A549 (cell line): Measurements from ENCODE around the gene NBPF20. TPM values are rescaled to one million over a fixed set of nuclear protein-coding genes. Genes with fewer than 3 reads are reported as not detected.
"Not testable (repeated sequence)": the region's sequence is repeated elsewhere in the genome, so short reads cannot be mapped to it uniquely, and the experiment has no call there.

ENCODE experiments used
- ATAC-seq, 2 experiments: fragments of 200-7000 bp in 1 of 2; fragments of >200 bp in 1 of 2; cut with Nextera tagmentation in 1 of 2; cut with Tn5 transposase in 1 of 2; 3 replicates each; pipeline versions ENCODE4 v1.8.0 to v1.9.1; 2018 to 2020; ENCODE audit warnings: mild to moderate bottlenecking in 1 of 2, moderate library complexity in 1 of 2
- CTCF ChIA-PET: fragments of 300-600 bp; sonication (Branson Sonifier 250); formaldehyde crosslinking; extraction: SDS; loops from one replicate; lab custom pipeline; 2021; ENCODE audit warnings: antibody characterized with exemption, inconsistent platforms; lab: Yijun Ruan, JAX
- POLR2A ChIA-PET: fragments of 350-600 bp; formaldehyde crosslinking; extraction: SDS; loops from one replicate; lab custom pipeline; 2021; ENCODE audit warnings: antibody characterized with exemption, inconsistent platforms; lab: Yijun Ruan, JAX
- DNase-seq, 2 experiments: peaks; one replicate each; pipeline versions ENCODE4 v3.0.0 to v3.0.0-alpha.2; 2011 to 2016; ENCODE audit warnings: low read depth in 1 of 2, low spot score in 1 of 2
- FAIRE-seq: peaks from 2 replicates; lab custom pipeline; 2011; peaks lifted over from hg19 to GRCh38; lab: Jason Lieb, UNC
- H3K27ac ChIP-seq, 2 experiments: fragments of >200 bp; sonication (Bioruptor Twin); formaldehyde crosslinking; 3 replicates each; pipeline ENCODE4 v1.5.1; 2016 to 2017
- H3K4me1 ChIP-seq: fragments of >200 bp; sonication (Bioruptor Twin); formaldehyde crosslinking; 3 replicates; pipeline ENCODE4 v1.6.1; 2016
- H3K4me2 ChIP-seq: fragments of >200 bp; sonication (Bioruptor Twin); formaldehyde crosslinking; 3 replicates; pipeline ENCODE4 v1.6.1; 2016
- H3K4me3 ChIP-seq: fragments of >200 bp; sonication (Bioruptor Twin); formaldehyde crosslinking; 3 replicates; pipeline ENCODE4 v1.5.1; 2016
- H3K9me3 ChIP-seq: fragments of >200 bp; sonication (Bioruptor Twin); formaldehyde crosslinking; 3 replicates; pipeline ENCODE4 v1.6.1; 2016
- CEBPB ChIP-seq, 2 experiments: fragments of >200 bp in 1 of 2; sonication (Bioruptor Twin) in 1 of 2; formaldehyde crosslinking in 1 of 2; IDR thresholded peaks; 2 replicates each; pipeline ENCODE4 v1.6.1; 2012 to 2016
- CHD2 ChIP-seq: fragments of 150-350 bp; IDR thresholded peaks from 2 replicates; pipeline ENCODE4 v1.6.1; 2014; ENCODE audit warnings: low read length; ENCODE audit not compliant: partially characterized antibody
- FOSB ChIP-seq: fragments of 250-450 bp; sonication (Bioruptor Pico); IDR thresholded peaks from 2 replicates; pipeline ENCODE4 v1.5.0; 2020; ENCODE audit warnings: mild to moderate bottlenecking, moderate library complexity
- GATA3 ChIP-seq: IDR thresholded peaks from 2 replicates; pipeline ENCODE4 v1.6.1; 2012; ENCODE audit warnings: borderline replicate concordance
- HOXA7 ChIP-seq: fragments of 250-450 bp; sonication (Bioruptor Pico); IDR thresholded peaks from 2 replicates; pipeline ENCODE4 v1.5.0; 2020; ENCODE audit warnings: mild to moderate bottlenecking, moderate library complexity
- JUN ChIP-seq, 2 experiments: fragments of >200 bp; sonication (Bioruptor Twin); formaldehyde crosslinking; IDR thresholded peaks; 2 replicates in 1 of 2; 3 replicates in 1 of 2; pipeline ENCODE4 v1.6.1; 2016 to 2017
- MAFK ChIP-seq: fragments of 450-650 bp; IDR thresholded peaks from 2 replicates; pipeline ENCODE4 v1.6.1; 2014; ENCODE audit not compliant: partially characterized antibody
- MAZ ChIP-seq: fragments of 150-350 bp; IDR thresholded peaks from 2 replicates; pipeline ENCODE4 v1.6.1; 2014; ENCODE audit warnings: antibody characterized with exemption, low read depth, low read length, borderline replicate concordance
- POLR2A ChIP-seq: IDR thresholded peaks from 2 replicates; pipeline ENCODE4 v1.6.1; 2012; ENCODE audit warnings: mild to moderate bottlenecking, low read length
- RARB ChIP-seq: fragments of 250-450 bp; sonication (Bioruptor Pico); IDR thresholded peaks from 2 replicates; pipeline ENCODE4 v1.8.0; 2021; ENCODE audit warnings: mild to moderate bottlenecking, moderate library complexity
- TFCP2L1 ChIP-seq: fragments of 250-450 bp; sonication (Bioruptor Pico); IDR thresholded peaks from 2 replicates; pipeline ENCODE4 v1.5.0; 2021; ENCODE audit warnings: mild to moderate bottlenecking
- TP53 ChIP-seq: fragments of 250-450 bp; sonication (Bioruptor Pico); IDR thresholded peaks from 2 replicates; pipeline ENCODE4 v1.5.0; 2021; ENCODE audit warnings: mild to moderate bottlenecking, moderate library complexity
- WGBS: methylation state at CpG from one replicate; pipeline ENCODE4 v1.1.6; 2017; ENCODE audit errors: missing lambda C conversion rate; 5-methylcytosine and 5-hydroxymethylcytosine counted together
- polyA plus RNA-seq, 4 experiments: library from polyadenylated mRNA; depleted of rRNA in 3 of 4; stranded (reverse); fragments of >200 nt; fragmentation: RNase III in 1 of 4; extraction: RNeasy Plus Mini Kit Qiagen cat#74134 plus additional on column Dnase treatment in 1 of 4; gene quantifications; 2 replicates in 3 of 4; 3 replicates in 1 of 4; pipeline ENCODE4 v1.2.3, GENCODE V29; 2011 to 2017
- TF ChIP-seq, protein P1 (sequence below): fragments of >200 bp; sonication (Bioruptor Twin); formaldehyde crosslinking; IDR thresholded peaks from 3 replicates; pipeline ENCODE4 v1.6.1; 2016
- TF ChIP-seq, protein P2 (sequence below): IDR thresholded peaks from 2 replicates; pipeline ENCODE4 v1.6.1; 2012
- TF ChIP-seq, protein P3 (sequence below): fragments of 200-600 bp; sonication (generic); IDR thresholded peaks from 2 replicates; pipeline ENCODE4 v1.6.1; 2016; ENCODE audit warnings: antibody characterized with exemption, mild to moderate bottlenecking, moderate library complexity

NBPF20 gene
- polyA plus RNA-seq, 2 of the 4 experiments (the other 2 are of a cell fraction) = 1.6 to 5.1 TPM

DNA sequence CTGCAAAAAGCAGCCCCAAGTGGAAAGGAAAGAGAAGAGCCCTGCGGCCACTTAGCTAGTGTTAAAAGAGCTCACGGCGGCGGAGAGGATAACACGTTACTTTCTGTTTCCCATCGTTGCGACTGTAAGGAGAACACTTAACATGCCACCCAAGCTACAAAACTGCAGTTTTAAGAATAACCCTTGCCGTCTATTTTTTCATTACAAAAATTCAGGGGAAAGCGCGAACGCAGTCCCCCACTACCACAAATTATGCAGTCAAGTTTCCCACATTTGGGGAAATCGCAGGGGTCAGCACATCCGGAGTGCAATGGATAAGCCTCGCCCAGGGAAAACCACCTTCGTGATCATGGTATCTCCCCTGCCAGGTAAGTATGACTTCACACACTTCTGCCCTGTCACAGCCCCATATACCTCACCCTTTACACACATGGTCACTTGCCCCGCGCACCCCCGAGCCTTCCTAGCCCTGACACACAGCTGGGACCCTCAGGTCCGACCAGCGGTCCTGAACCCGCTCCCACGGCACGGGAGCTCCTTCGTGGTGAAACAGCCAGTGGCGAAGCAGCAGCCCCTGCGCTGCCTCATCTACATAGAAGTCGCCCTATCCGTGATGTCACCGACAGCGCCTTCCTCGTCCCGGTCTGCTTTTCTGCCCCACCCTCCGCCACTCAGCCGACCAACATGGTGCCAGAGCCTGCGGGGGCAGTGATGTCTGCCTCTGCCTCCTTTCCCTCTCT, 40.2 kb upstream of the NBPF20 start:
- CTCF ChIA-PET, FAIRE-seq, H3K9me3 ChIP-seq, H3K4me1 ChIP-seq: not testable (repeated sequence)
- under 1% methylated on average over 18 of the region's 35 CpGs for WGBS
- H3K4me2 ChIP-seq = peak overlapping the region; percentile 46
- DNase-seq (peak; percentile 33 to 97), ATAC-seq (peak; percentile 90 to 92)
- H3K27ac ChIP-seq = peak overlapping the region; percentile 76 to 81
- POLR2A ChIA-PET = interaction anchor here (0.6 to 0.9 kb wide), 5 partner anchors 40 to 543 kb away, joined by 3 to 14 read pairs (median 3); partner anchors contain the start of genes NBPF20, PIAS3, POLR3C and RNF115
- TF ChIP-seq MAFK (peak; percentile 78), TFCP2L1 (CRISPR knock-in tag) (peak; percentile 96), RARB (CRISPR knock-in tag) (peak; percentile 98), HOXA7 (peak; percentile 99), TP53 (CRISPR knock-in tag) (peak; percentile 94), POLR2A (peak; percentile 87), CHD2 (peak; percentile 48), FOSB (CRISPR knock-in tag) (peak; percentile 99), GATA3 (peak; percentile 62), MAZ (peak; percentile 82; the same call in 1 of the 2 replicates), CEBPB (IDR thresholded peaks at IDR 0.05) (peak in 1 of 2 experiments; percentile 73; a peak in 2 of 4 replicates), JUN (IDR thresholded peaks at IDR 0.05) (peak; percentile 99 to 100)
- TF ChIP-seq, protein P1, sequence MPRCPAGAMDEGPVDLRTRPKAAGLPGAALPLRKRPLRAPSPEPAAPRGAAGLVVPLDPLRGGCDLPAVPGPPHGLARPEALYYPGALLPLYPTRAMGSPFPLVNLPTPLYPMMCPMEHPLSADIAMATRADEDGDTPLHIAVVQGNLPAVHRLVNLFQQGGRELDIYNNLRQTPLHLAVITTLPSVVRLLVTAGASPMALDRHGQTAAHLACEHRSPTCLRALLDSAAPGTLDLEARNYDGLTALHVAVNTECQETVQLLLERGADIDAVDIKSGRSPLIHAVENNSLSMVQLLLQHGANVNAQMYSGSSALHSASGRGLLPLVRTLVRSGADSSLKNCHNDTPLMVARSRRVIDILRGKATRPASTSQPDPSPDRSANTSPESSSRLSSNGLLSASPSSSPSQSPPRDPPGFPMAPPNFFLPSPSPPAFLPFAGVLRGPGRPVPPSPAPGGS = peak; percentile 100
- TF ChIP-seq, protein P2, sequence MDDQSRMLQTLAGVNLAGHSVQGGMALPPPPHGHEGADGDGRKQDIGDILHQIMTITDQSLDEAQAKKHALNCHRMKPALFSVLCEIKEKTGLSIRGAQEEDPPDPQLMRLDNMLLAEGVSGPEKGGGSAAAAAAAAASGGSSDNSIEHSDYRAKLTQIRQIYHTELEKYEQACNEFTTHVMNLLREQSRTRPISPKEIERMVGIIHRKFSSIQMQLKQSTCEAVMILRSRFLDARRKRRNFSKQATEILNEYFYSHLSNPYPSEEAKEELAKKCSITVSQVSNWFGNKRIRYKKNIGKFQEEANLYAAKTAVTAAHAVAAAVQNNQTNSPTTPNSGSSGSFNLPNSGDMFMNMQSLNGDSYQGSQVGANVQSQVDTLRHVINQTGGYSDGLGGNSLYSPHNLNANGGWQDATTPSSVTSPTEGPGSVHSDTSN = peak; percentile 91
- TF ChIP-seq, protein P3, sequence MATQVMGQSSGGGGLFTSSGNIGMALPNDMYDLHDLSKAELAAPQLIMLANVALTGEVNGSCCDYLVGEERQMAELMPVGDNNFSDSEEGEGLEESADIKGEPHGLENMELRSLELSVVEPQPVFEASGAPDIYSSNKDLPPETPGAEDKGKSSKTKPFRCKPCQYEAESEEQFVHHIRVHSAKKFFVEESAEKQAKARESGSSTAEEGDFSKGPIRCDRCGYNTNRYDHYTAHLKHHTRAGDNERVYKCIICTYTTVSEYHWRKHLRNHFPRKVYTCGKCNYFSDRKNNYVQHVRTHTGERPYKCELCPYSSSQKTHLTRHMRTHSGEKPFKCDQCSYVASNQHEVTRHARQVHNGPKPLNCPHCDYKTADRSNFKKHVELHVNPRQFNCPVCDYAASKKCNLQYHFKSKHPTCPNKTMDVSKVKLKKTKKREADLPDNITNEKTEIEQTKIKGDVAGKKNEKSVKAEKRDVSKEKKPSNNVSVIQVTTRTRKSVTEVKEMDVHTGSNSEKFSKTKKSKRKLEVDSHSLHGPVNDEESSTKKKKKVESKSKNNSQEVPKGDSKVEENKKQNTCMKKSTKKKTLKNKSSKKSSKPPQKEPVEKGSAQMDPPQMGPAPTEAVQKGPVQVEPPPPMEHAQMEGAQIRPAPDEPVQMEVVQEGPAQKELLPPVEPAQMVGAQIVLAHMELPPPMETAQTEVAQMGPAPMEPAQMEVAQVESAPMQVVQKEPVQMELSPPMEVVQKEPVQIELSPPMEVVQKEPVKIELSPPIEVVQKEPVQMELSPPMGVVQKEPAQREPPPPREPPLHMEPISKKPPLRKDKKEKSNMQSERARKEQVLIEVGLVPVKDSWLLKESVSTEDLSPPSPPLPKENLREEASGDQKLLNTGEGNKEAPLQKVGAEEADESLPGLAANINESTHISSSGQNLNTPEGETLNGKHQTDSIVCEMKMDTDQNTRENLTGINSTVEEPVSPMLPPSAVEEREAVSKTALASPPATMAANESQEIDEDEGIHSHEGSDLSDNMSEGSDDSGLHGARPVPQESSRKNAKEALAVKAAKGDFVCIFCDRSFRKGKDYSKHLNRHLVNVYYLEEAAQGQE = peak; percentile 77
- peak overlapping the region; percentile 18; the same call in 1 of the 3 replicates for H3K4me3 ChIP-seq

DNA sequence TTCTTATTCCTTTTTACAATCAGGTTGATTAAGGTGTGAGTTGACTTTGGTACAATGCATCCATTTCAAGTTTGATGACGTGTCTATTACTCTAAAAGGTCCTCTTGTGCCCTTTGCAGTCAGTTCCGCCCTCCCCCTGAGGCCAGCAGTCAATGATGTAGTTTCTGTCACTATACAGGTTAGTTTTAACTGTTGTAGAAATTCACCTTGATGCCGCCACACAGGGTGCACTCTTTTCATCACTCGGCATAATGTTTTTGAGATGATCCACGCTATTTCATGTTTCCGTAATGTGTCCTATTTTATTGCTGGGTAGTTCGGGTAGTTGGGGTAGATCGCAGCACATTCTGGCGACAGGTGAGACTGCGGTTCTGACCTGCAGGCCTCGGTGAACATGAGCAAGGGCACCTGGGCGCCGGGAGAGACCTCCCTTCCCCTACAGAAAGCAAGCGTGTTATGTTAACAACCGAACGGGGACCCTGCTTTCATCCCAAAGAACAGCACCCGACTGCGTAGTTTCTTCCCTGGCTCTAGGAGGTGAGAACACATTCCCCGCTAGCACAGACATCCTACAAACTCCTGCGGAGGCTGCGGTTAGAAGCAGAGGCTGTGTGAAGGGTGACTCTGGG, 39.4 kb upstream of the NBPF20 start:
- peak; percentile 10 to 21 for ATAC-seq
- WGBS = 9% methylated on average over 6 of the region's 21 CpGs
- POLR2A ChIA-PET = interaction anchor here (0.6 to 0.9 kb wide), 5 partner anchors 40 to 544 kb away, joined by 3 to 14 read pairs (median 3); partner anchors contain the start of genes NBPF20, PIAS3, POLR3C and RNF115
- FAIRE-seq, CTCF ChIA-PET, DNase-seq, H3K4me1 ChIP-seq, H3K9me3 ChIP-seq: not testable (repeated sequence)
- peak overlapping the region; percentile 31; the same call in 2 of the 3 replicates for H3K4me3 ChIP-seq
- peak overlapping the region in 1 of 2 experiments; percentile 81; a peak in 3 of 6 replicates for H3K27ac ChIP-seq
- H3K4me2 ChIP-seq = peak overlapping the region; percentile 67

DNA sequence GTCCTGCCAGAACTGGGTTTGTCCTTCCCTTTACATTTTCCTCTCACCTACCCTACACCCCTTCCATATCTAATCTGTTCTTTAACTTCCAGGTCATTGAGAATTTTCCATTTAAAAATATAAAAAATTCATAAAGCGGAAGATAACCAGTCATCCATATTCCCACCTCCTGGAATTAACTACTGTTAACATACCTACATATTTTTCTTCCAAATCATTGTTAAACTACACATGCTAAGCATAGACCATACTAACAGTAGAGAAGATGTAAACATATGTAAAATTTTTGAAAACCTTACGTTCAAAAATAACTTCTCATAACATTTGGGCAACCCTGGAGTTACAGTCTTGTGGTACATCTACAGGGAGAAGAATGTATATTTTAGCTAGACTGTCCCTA, 38.6 kb upstream of the NBPF20 start:
- H3K4me1 ChIP-seq, CTCF ChIA-PET, ATAC-seq, H3K4me3 ChIP-seq, DNase-seq, FAIRE-seq, H3K27ac ChIP-seq, POLR2A ChIA-PET, H3K9me3 ChIP-seq: not testable (repeated sequence)
- peak overlapping the region; percentile 67; the same call in 2 of the 3 replicates for H3K4me2 ChIP-seq
- 81% methylated on average over 2 of the region's 2 CpGs for WGBS

DNA sequence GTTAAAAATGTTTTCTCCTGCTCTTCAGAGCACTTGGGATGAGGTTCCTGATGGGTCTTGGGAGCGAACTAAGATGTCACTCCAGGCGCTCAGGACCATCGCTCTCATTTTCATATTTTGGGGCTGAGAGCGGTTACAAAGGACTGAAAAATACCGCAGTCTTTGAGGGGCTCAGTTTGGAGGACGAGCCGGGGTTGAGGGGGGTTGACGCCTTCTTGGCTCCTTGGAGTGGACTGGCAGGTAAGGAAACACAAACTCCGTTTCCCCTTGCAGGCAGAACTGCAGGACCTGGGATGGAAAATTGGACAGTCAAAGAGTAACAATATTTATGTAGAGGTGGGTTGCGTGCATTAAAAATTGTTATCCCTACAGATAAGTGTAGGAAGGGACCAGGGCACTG, 35.3 kb upstream of the NBPF20 start:
- H3K9me3 ChIP-seq, FAIRE-seq, ATAC-seq, DNase-seq, CTCF ChIA-PET, H3K4me1 ChIP-seq, POLR2A ChIA-PET: not testable (repeated sequence)
- Histone ChIP-seq H3K4me2 (peak overlapping the region; percentile 67), H3K27ac (peak overlapping the region in 1 of 2 experiments; percentile 77; a peak in 3 of 6 replicates), H3K4me3 (peak overlapping the region; percentile 46; the same call in 2 of the 3 replicates)
- WGBS = 97% methylated on average over 9 of the region's 10 CpGs

DNA sequence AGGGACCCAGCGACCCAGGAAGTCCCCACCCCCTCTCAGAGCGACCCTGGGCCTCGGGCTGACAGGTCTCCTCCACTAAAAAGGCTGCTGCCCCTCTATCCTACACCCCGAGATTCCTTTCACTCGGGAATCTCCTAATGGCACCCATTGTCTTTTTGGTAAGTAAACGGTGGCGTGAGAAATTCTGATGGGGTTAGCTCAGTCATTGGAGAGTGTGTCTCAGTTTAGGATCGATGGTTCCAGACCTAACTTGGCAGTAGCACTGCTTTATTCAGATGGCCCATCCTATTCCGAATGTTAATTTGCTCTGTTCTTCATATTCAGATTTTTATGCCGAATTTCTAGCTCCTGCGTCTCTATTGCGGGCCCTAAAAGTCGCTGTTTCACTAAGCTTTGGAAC, 34.6 kb upstream of the NBPF20 start:
- H3K27ac ChIP-seq = peak overlapping the region; percentile 66 to 77
- H3K9me3 ChIP-seq, CTCF ChIA-PET, DNase-seq, POLR2A ChIA-PET, H3K4me1 ChIP-seq, FAIRE-seq: not testable (repeated sequence)
- H3K4me3 ChIP-seq = peak overlapping the region; percentile 46
- H3K4me2 ChIP-seq = peak overlapping the region; percentile 67
- WGBS = 7% methylated on average over 10 of the region's 13 CpGs
- peak; percentile 32 to 56; a peak in 5 of 6 replicates for ATAC-seq
